ENCODE measurements around the gene HTR1E.

HTR1E gene

DNA sequence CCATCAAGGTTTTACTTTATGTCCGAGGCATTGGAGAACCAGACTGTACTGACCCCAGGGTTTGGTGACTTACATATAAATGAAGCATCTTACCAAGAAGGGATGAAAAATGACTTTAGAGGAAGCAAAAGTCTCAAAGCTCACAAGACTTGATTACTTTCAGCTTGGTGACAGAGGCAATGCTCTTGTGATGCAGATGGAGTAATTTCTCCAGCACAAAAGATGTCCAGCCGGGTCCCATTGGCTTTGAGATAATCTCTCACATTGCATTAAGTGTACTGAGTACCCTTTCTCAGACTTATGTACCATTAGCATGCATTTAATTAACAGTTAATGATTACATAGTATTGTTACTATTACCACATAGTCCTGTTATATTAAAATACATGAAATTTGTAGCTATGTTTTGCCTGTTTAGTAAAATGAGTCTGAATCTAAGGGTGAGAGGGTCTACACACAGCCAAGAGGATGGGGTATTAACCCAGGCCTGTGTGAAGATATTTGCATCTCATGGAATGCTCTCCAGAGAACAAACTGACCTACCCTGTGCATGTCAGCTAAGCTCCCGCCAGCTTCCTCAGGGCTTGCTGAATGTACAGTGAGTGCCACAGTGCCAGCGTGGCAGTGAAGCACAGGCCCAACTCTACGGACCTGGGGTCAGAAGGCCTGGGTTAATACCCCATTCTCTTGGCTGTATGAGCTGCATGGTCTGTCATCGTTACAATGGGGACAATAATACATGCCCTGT lies 5.6 kb downstream of the HTR1E start:
- Histone ChIP-seq H3K9ac (ENCODE audit: low read length) (no peak overlapping the region), H3K9me3 (ENCODE audit: control insufficient read depth, low read length) (peaks cover 7% of the 10 kb centered on the region)

DNA sequence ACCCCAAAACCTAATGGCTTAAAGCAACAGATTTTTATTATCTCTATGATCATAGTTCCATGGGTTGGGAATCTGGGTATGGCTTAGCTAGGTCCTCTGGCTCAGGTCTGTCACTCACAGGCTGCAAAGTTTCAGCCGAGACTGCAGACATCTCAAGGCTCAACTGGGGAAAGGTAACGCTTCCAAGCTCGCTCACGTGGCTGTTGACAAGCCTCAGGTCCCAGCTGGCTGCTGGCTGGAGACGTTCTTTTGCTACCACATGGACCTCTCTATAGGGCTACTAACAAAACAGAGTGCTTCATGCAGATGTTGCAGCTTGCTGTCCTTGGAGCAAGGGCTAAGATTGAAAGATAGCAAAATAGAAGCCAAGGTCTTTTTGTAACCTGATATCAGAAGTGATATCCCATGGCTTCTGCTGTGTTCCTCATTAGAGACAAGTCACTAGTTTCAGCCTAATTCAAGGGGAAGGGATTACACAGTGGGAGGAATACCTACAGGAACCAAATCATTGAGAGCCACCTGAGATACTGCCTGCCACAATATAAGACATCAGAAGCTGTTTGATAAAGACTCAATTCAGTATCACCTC lies 6.6 kb downstream of the HTR1E start:
- no peak for DNase-seq (ENCODE audit: low read depth)
- no peaks in the 10 kb centered on the region for H3K36me3 ChIP-seq (ENCODE audit: control insufficient read depth, insufficient read depth, low read length, severe bottlenecking)
- no peak overlapping the region for H3K9ac ChIP-seq (ENCODE audit: low read length)
- no peaks in the 10 kb centered on the region for H3K4me1 ChIP-seq (ENCODE audit: control insufficient read depth, insufficient read depth, low read length)
- H3K4me3 ChIP-seq (ENCODE audit: low read length) = no peak overlapping the region
- H3K27me3 ChIP-seq (replicated peaks; ENCODE audit: control insufficient read depth, insufficient read depth, low read length) = peaks cover 5% of the 10 kb centered on the region
- peaks cover 7% of the 10 kb centered on the region for H3K9me3 ChIP-seq (ENCODE audit: control insufficient read depth, low read length)

More for the DNA sequence above, 5.6 kb downstream of the HTR1E start:
- Histone ChIP-seq H3K4me3 (ENCODE audit: low read length) (no peak overlapping the region), H3K27me3 (replicated peaks; ENCODE audit: control insufficient read depth, insufficient read depth, low read length) (peaks cover 14% of the 10 kb centered on the region), H3K4me1 (ENCODE audit: control insufficient read depth, insufficient read depth, low read length) (no peaks in the 10 kb centered on the region), H3K36me3 (ENCODE audit: control insufficient read depth, insufficient read depth, low read length, severe bottlenecking) (no peaks in the 10 kb centered on the region)
- no peak for DNase-seq (ENCODE audit: low read depth)

DNA sequence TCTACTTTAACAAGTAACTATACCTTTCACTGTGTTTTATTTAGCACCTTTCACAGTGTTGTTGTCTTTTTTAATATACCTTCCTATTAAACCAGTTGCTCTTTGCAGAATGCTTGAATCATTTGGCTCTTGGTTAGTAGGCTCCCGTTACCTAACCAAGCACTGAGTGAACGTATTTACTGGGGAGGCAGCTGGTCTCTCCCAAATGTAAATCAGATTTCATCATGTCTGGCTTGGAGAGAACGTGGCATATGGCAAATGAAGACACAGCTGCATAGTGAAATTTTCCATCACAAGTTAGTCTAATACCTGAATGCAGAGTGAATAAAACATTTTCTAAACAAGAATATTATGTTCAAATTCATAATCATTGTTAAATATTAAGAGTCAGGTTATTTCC lies 12.4 kb downstream of the HTR1E start:
- H3K9me3 ChIP-seq (ENCODE audit: control insufficient read depth, low read length) = peaks cover 4% of the 10 kb centered on the region
- H3K36me3 ChIP-seq (ENCODE audit: control insufficient read depth, insufficient read depth, low read length, severe bottlenecking) = no peaks in the 10 kb centered on the region
- no peak overlapping the region for H3K9ac ChIP-seq (ENCODE audit: low read length)
- H3K4me1 ChIP-seq (ENCODE audit: control insufficient read depth, insufficient read depth, low read length) = no peaks in the 10 kb centered on the region
- no peak for DNase-seq (ENCODE audit: low read depth)
- no peaks in the 10 kb centered on the region for H3K27me3 ChIP-seq (replicated peaks; ENCODE audit: control insufficient read depth, insufficient read depth, low read length)
- H3K4me3 ChIP-seq (ENCODE audit: low read length) = no peak overlapping the region

DNA sequence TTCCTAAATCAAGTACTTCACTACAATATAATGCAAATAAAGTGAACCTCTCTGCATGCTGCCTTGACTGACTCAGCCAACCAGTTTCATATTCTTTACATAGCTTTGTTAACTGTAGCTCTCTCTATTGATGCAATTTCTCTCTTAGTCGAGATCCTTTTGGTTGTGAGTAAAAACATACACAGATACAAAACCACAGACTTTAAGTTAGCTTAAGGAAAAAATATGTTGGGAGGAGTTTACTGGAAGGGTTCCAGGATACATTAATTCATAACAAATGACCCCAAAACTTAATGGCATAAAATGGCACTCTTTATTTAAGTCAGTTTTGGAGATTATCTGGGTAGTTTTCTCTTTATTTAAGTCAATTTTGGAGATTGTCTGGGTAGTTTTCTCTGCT lies 15.7 kb downstream of the HTR1E start:
- no peaks in the 10 kb centered on the region for H3K27me3 ChIP-seq (replicated peaks; ENCODE audit: control insufficient read depth, insufficient read depth, low read length)
- no peak overlapping the region for H3K4me3 ChIP-seq (ENCODE audit: low read length)
- no peak overlapping the region for H3K9ac ChIP-seq (ENCODE audit: low read length)
- peaks cover 4% of the 10 kb centered on the region for H3K9me3 ChIP-seq (ENCODE audit: control insufficient read depth, low read length)
- no peak for DNase-seq (ENCODE audit: low read depth)
- no peaks in the 10 kb centered on the region for H3K36me3 ChIP-seq (ENCODE audit: control insufficient read depth, insufficient read depth, low read length, severe bottlenecking)
- no peaks in the 10 kb centered on the region for H3K4me1 ChIP-seq (ENCODE audit: control insufficient read depth, insufficient read depth, low read length)

DNA sequence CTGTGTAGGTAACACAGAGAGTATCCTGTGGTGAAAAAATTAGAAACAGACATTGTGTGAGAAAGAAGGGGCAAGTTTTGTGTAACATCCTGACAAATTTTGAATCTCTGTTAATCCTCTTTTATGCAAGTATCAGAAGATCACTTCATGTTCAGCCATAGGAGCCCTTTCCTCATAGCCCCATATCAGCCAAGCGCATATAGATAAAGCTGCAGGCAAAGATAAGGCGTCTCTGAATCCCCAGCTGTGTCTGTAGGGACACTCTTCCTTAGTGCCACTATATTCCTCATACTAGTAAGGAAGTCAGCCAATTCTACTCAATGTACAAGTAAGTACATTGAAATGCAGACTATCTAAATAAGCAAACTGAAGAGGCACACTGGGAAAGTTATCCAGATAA lies 22.3 kb downstream of the HTR1E start:
- H3K36me3 ChIP-seq (ENCODE audit: control insufficient read depth, insufficient read depth, low read length, severe bottlenecking) = no peaks in the 10 kb centered on the region
- no peaks in the 10 kb centered on the region for H3K4me1 ChIP-seq (ENCODE audit: control insufficient read depth, insufficient read depth, low read length)
- no peak overlapping the region for H3K9ac ChIP-seq (ENCODE audit: low read length)
- H3K9me3 ChIP-seq (ENCODE audit: control insufficient read depth, low read length) = no peaks in the 10 kb centered on the region
- H3K27me3 ChIP-seq (replicated peaks; ENCODE audit: control insufficient read depth, insufficient read depth, low read length) = no peaks in the 10 kb centered on the region
- no peak for DNase-seq (ENCODE audit: low read depth)
- no peak overlapping the region for H3K4me3 ChIP-seq (ENCODE audit: low read length)

DNA sequence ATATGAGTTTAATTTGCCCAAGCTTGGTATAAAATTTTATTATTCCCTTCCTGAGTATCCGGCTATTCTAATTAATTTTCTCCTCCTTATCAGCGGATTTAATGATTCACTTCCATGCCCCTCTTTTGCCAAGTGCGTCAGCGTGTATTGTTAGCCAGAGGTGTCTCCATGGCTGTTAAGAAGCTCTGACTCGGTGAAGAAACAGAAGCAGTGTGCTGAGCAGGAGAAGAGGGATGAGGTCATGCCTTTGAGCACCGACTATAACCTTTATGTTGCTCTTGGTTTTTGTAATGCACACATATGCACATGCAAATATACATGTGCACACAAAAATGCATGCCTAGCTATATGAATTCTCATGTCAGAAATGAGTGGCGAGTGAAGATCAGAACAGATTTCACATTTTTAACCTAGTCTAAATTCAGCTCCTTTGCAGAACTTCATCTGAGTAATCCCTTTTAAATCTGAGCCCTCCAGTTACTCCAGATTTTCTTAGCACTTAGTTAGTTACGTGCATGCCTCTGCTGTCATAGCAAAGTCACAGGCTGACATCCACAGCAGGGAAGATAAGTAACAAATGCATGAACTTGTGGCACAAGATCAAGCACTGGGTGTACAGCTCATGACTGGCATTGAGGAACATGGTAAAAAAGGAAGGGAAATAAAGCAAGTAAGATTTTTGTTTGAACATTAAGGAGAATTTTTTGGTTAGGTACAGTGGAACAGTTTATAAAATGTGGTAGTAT lies 24.3 kb downstream of the HTR1E start:
- H3K4me3 ChIP-seq (ENCODE audit: low read length) = no peak overlapping the region
- no peak for DNase-seq (ENCODE audit: low read depth)
- no peak overlapping the region for H3K9ac ChIP-seq (ENCODE audit: low read length)
- H3K9me3 ChIP-seq (ENCODE audit: control insufficient read depth, low read length) = no peaks in the 10 kb centered on the region
- H3K4me1 ChIP-seq (ENCODE audit: control insufficient read depth, insufficient read depth, low read length) = no peaks in the 10 kb centered on the region
- H3K27me3 ChIP-seq (replicated peaks; ENCODE audit: control insufficient read depth, insufficient read depth, low read length) = no peaks in the 10 kb centered on the region
- H3K36me3 ChIP-seq (ENCODE audit: control insufficient read depth, insufficient read depth, low read length, severe bottlenecking) = no peaks in the 10 kb centered on the region

DNA sequence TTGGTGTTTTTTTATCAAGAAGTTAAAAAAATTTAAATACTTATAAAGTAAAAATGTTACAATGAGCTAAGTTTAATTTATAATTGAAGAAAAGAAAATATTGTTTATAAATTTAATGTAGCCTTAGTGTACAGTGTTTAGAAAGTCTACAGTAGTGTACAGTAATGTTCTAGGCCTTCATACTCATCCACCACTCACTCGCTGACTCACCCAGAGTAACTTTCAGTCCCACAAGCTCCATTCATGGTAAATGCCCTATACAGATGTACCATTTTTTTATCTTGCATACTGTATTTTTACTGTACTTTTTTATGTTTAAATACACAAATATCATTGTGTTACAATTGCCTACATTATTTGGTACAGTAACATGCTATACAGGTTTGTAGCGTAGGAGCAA lies 26.0 kb downstream of the HTR1E start:
- Histone ChIP-seq H3K9me3 (ENCODE audit: control insufficient read depth, low read length) (no peaks in the 10 kb centered on the region), H3K27me3 (replicated peaks; ENCODE audit: control insufficient read depth, insufficient read depth, low read length) (no peaks in the 10 kb centered on the region), H3K4me1 (ENCODE audit: control insufficient read depth, insufficient read depth, low read length) (no peaks in the 10 kb centered on the region), H3K4me3 (ENCODE audit: low read length) (no peak overlapping the region), H3K36me3 (ENCODE audit: control insufficient read depth, insufficient read depth, low read length, severe bottlenecking) (no peaks in the 10 kb centered on the region), H3K9ac (ENCODE audit: low read length) (no peak overlapping the region)
- DNase-seq (ENCODE audit: low read depth) = no peak

DNA sequence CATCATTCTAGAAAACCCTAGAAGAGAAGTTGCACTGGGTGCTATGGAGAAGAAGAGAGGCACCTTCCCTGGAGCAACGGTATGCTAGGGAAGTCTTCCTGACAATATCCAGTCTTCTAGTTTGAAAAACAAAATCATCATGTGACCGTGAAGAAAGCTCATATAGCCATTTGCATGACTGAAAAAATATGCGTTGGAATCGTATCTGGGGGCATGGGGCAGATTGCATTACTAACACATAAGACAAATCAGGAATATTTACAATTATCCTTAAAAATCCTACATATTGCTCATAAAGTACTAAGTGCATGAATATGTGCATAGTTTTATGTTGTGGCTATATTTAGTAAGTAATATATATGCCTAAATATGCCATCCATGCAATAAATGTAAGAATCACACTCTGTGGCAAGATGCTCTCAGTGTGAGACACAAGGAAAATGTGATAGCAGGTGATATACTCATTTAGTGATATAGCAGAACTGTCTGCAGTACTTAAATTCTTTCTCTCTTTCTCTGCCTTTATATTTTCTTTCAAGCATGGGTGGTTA lies 26.8 kb downstream of the HTR1E start:
- Histone ChIP-seq H3K36me3 (ENCODE audit: control insufficient read depth, insufficient read depth, low read length, severe bottlenecking) (no peaks in the 10 kb centered on the region), H3K4me3 (ENCODE audit: low read length) (no peak overlapping the region), H3K9me3 (ENCODE audit: control insufficient read depth, low read length) (no peaks in the 10 kb centered on the region), H3K4me1 (ENCODE audit: control insufficient read depth, insufficient read depth, low read length) (no peaks in the 10 kb centered on the region), H3K27me3 (replicated peaks; ENCODE audit: control insufficient read depth, insufficient read depth, low read length) (no peaks in the 10 kb centered on the region), H3K9ac (ENCODE audit: low read length) (no peak overlapping the region)
- DNase-seq (ENCODE audit: low read depth) = no peak

DNA sequence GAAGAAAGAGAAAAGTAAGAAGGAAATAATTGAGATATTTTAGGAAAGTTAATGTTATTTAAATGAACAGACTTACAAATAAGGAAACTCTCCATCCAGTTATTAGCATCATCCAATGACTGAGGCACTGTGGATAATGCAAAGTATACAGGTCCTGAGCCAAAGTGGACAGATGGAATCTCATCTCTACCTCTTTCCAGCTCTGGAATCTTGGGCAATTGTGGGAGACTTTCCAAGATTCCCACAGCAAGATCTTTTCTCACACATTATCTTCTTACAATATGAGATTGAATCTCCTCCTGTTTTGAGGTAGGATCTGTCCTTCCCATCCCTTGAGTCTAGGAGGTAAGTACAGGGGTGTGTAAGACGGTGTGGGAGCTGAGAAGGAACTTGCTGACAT lies 28.9 kb downstream of the HTR1E start:
- H3K36me3 ChIP-seq (ENCODE audit: control insufficient read depth, insufficient read depth, low read length, severe bottlenecking) = no peaks in the 10 kb centered on the region
- no peaks in the 10 kb centered on the region for H3K9me3 ChIP-seq (ENCODE audit: control insufficient read depth, low read length)
- no peaks in the 10 kb centered on the region for H3K4me1 ChIP-seq (ENCODE audit: control insufficient read depth, insufficient read depth, low read length)
- H3K27me3 ChIP-seq (replicated peaks; ENCODE audit: control insufficient read depth, insufficient read depth, low read length) = no peaks in the 10 kb centered on the region
- no peak overlapping the region for H3K4me3 ChIP-seq (ENCODE audit: low read length)
- H3K9ac ChIP-seq (ENCODE audit: low read length) = no peak overlapping the region
- DNase-seq (ENCODE audit: low read depth) = no peak

DNA sequence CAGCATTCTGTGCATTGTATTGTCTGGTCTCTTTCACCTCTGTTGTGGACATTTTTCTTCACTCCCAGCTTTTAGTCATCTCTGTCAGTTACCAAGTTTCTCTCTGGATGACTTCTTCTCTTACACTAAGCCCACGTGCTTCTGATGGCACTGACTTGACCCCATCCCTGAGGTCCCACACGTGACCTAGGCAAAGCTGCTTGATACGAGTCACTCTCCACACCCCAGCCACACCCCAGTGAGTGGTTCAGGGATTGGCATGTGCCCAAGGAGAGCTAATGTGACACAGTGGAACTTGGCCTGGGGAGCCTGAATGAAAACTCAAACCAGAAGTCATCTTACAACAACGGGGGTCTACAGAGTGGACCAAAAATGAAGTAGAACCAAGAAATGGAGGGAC lies 32.2 kb downstream of the HTR1E start:
- Histone ChIP-seq H3K4me1 (ENCODE audit: control insufficient read depth, insufficient read depth, low read length) (no peaks in the 10 kb centered on the region), H3K36me3 (ENCODE audit: control insufficient read depth, insufficient read depth, low read length, severe bottlenecking) (no peaks in the 10 kb centered on the region), H3K9me3 (ENCODE audit: control insufficient read depth, low read length) (no peaks in the 10 kb centered on the region), H3K9ac (ENCODE audit: low read length) (no peak overlapping the region), H3K4me3 (ENCODE audit: low read length) (no peak overlapping the region), H3K27me3 (replicated peaks; ENCODE audit: control insufficient read depth, insufficient read depth, low read length) (peaks cover 5% of the 10 kb centered on the region)
- DNase-seq (ENCODE audit: low read depth) = no peak

DNA sequence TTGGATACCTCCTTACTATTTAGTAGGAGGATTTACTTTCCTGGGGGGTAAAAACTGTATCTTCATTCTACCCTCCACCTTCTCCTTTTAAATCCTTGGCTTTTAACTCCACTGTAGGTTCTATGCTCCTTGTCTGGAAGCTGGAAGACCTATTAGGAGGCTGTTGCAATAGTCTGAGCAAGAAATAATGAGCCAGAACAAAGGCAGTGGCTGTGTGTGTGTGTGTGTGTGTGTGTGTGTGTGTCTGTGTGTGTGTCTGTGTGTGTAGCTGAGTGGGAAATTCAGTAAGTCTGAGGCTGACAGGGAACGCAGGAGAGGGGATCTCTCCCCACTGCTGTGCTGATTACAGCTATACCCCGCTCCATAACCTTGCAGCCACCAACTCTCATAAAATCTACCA lies 35.8 kb downstream of the HTR1E start:
- DNase-seq (ENCODE audit: low read depth) = no peak
- Histone ChIP-seq H3K4me1 (ENCODE audit: control insufficient read depth, insufficient read depth, low read length) (no peaks in the 10 kb centered on the region), H3K36me3 (ENCODE audit: control insufficient read depth, insufficient read depth, low read length, severe bottlenecking) (no peaks in the 10 kb centered on the region), H3K9me3 (ENCODE audit: control insufficient read depth, low read length) (no peaks in the 10 kb centered on the region), H3K27me3 (replicated peaks; ENCODE audit: control insufficient read depth, insufficient read depth, low read length) (peaks cover 5% of the 10 kb centered on the region), H3K9ac (ENCODE audit: low read length) (no peak overlapping the region), H3K4me3 (ENCODE audit: low read length) (no peak overlapping the region)
